H9 (cell line): ENCODE measurements around the gene TOGARAM2. TPM values are rescaled to one million over a fixed set of nuclear protein-coding genes. Genes with fewer than 3 reads are reported as not detected.

ENCODE experiments used
- DNase-seq: peaks from one replicate; pipeline ENCODE4 v3.0.0-alpha.2; 2017
- H2AFZ ChIP-seq: one replicate; pipeline ENCODE4 v1.6.1; 2013; ENCODE audit warnings: mild to moderate bottlenecking, low read length, control low read depth, moderate library complexity
- H2AK5ac ChIP-seq: 2 replicates; pipeline ENCODE4 v1.6.1; 2013; ENCODE audit warnings: low read length, control low read depth, mixed read lengths; ENCODE audit not compliant: insufficient read length
- H2BK120ac ChIP-seq: one replicate; pipeline ENCODE4 v1.6.1; 2013; ENCODE audit warnings: low read depth, mild to moderate bottlenecking, low read length, control low read depth, inconsistent platforms; ENCODE audit not compliant: poor library complexity, severe bottlenecking
- H2BK12ac ChIP-seq: 2 replicates; pipeline ENCODE4 v1.6.1; 2013; ENCODE audit warnings: low read length, control low read depth, mixed read lengths, low read depth; ENCODE audit not compliant: insufficient read length
- H2BK15ac ChIP-seq: 2 replicates; pipeline ENCODE4 v1.6.1; 2013; ENCODE audit warnings: low read depth, low read length, control low read depth
- H2BK20ac ChIP-seq: one replicate; pipeline ENCODE4 v1.6.1; 2013; ENCODE audit warnings: low read depth, mild to moderate bottlenecking, low read length, control low read depth, inconsistent platforms; ENCODE audit not compliant: poor library complexity, severe bottlenecking
- H2BK5ac ChIP-seq: 2 replicates; pipeline ENCODE4 v1.6.1; 2013; ENCODE audit warnings: low read length, control low read depth, mixed read lengths; ENCODE audit not compliant: insufficient read length
- H3K14ac ChIP-seq: 2 replicates; pipeline ENCODE4 v1.6.1; 2013; ENCODE audit warnings: low read length, control low read depth; ENCODE audit not compliant: insufficient read depth
- H3K18ac ChIP-seq: 2 replicates; pipeline ENCODE4 v1.6.1; 2013; ENCODE audit warnings: low read depth, mild to moderate bottlenecking, mixed read lengths, low read length, control low read depth; ENCODE audit not compliant: insufficient read length
- H3K23ac ChIP-seq: 2 replicates; pipeline ENCODE4 v1.6.1; 2013; ENCODE audit warnings: low read length, control low read depth, mixed read lengths, low read depth; ENCODE audit not compliant: insufficient read length
- H3K23me2 ChIP-seq: 2 replicates; pipeline ENCODE4 v1.6.1; 2013; ENCODE audit warnings: low read depth, mild to moderate bottlenecking, mixed read lengths, low read length, control low read depth; ENCODE audit not compliant: insufficient read length, poor library complexity, severe bottlenecking
- H3K27ac ChIP-seq: 2 replicates; pipeline ENCODE4 v1.5.1; 2013; ENCODE audit warnings: low read length, control low read depth, mixed read lengths, low read depth; ENCODE audit not compliant: insufficient read length
- H3K27me3 ChIP-seq: 2 replicates; pipeline ENCODE4 v1.6.1; 2013; ENCODE audit warnings: low read length, control low read depth, inconsistent platforms; ENCODE audit not compliant: insufficient read depth
- H3K4ac ChIP-seq: 2 replicates; pipeline ENCODE4 v1.6.1; 2013; ENCODE audit warnings: low read depth, mild to moderate bottlenecking, control low read depth, inconsistent platforms, low read length, moderate library complexity
- H3K4me1 ChIP-seq: 2 replicates; pipeline ENCODE4 v1.6.1; 2013; ENCODE audit warnings: low read length, control low read depth, inconsistent platforms; ENCODE audit not compliant: insufficient read depth
- H3K4me2 ChIP-seq: 2 replicates; pipeline ENCODE4 v1.6.1; 2013; ENCODE audit warnings: low read length, control low read depth, mixed read lengths; ENCODE audit not compliant: insufficient read length, insufficient read depth
- H3K56ac ChIP-seq: 2 replicates; pipeline ENCODE4 v1.6.1; 2013; ENCODE audit warnings: low read depth, mild to moderate bottlenecking, mixed read lengths, low read length, control low read depth; ENCODE audit not compliant: insufficient read length
- H3K79me1 ChIP-seq: 2 replicates; pipeline ENCODE4 v1.6.1; 2013; ENCODE audit warnings: low read depth, mild to moderate bottlenecking, moderate library complexity, low read length, control low read depth, inconsistent platforms; ENCODE audit not compliant: insufficient read depth, poor library complexity, severe bottlenecking
- H3K79me2 ChIP-seq: 2 replicates; pipeline ENCODE4 v1.6.1; 2013; ENCODE audit warnings: low read length, control low read depth, inconsistent platforms; ENCODE audit not compliant: insufficient read depth
- H3K9ac ChIP-seq: 2 replicates; pipeline ENCODE4 v1.6.1; 2013; ENCODE audit warnings: low read length, control low read depth, mixed read lengths; ENCODE audit not compliant: insufficient read length; ENCODE audit errors: extremely low read depth
- H3K9me3 ChIP-seq: one replicate; pipeline ENCODE4 v1.6.1; 2013; ENCODE audit warnings: low read depth, low read length, inconsistent platforms; ENCODE audit not compliant: control insufficient read depth
- H3T11ph ChIP-seq: one replicate; pipeline ENCODE4 v1.6.1; 2013; ENCODE audit warnings: mild to moderate bottlenecking, low read length, control low read depth, inconsistent platforms
- H4K20me1 ChIP-seq: one replicate; pipeline ENCODE4 v1.6.1; 2013; ENCODE audit not compliant: control insufficient read depth, insufficient read length, insufficient read depth
- H4K5ac ChIP-seq: 2 replicates; pipeline ENCODE4 v1.6.1; 2013; ENCODE audit warnings: low read depth, mild to moderate bottlenecking, mixed read lengths, low read length, control low read depth; ENCODE audit not compliant: insufficient read length
- H4K8ac ChIP-seq: replicated peaks from 2 replicates; pipeline ENCODE4 v1.6.1; 2013; ENCODE audit warnings: low read length, control low read depth, mixed read lengths, low read depth; ENCODE audit not compliant: insufficient read length
- H4K91ac ChIP-seq: 2 replicates; pipeline ENCODE4 v1.6.1; 2013; ENCODE audit warnings: low read depth, mild to moderate bottlenecking, moderate library complexity, mixed read lengths, low read length, control low read depth; ENCODE audit not compliant: insufficient read length
- H3K27ac Mint-ChIP-seq, 3 experiments: 2 replicates in 2 of 3; 3 replicates in 1 of 3; pipeline ENCODE4 v1.8.0; 2020 to 2021; ENCODE audit warnings: mixed read lengths in 3 of 3, mild to moderate bottlenecking in 1 of 3, moderate library complexity in 1 of 3
- H3K27me3 Mint-ChIP-seq: 2 replicates; pipeline ENCODE4 v1.8.0; 2021; ENCODE audit warnings: low read depth, mild to moderate bottlenecking, moderate library complexity, mixed read lengths
- H3K36me3 Mint-ChIP-seq, 3 experiments: 2 replicates in 2 of 3; 3 replicates in 1 of 3; pipeline ENCODE4 v1.8.0; 2020 to 2021; ENCODE audit warnings: low read depth in 3 of 3, mixed read lengths in 3 of 3; ENCODE audit not compliant: insufficient read depth in 1 of 3
- H3K4me1 Mint-ChIP-seq, 2 experiments: 2 replicates each; pipeline ENCODE4 v1.8.0; 2020; ENCODE audit warnings: mixed read lengths in 2 of 2
- H3K4me3 Mint-ChIP-seq, 2 experiments: 2 replicates in 1 of 2; 3 replicates in 1 of 2; pipeline ENCODE4 v1.8.0; 2020 to 2021; ENCODE audit warnings: mild to moderate bottlenecking in 2 of 2, mixed read lengths in 2 of 2, moderate library complexity in 1 of 2
- H3K9me3 Mint-ChIP-seq, 2 experiments: 2 replicates in 1 of 2; 3 replicates in 1 of 2; pipeline ENCODE4 v1.8.0; 2020; ENCODE audit warnings: mild to moderate bottlenecking in 2 of 2, mixed read lengths in 2 of 2, moderate library complexity in 1 of 2
- WGBS: extraction: QIAGEN DNeasy Blood & Tissue Kit; methylation state at CpG from one replicate; pipeline ENCODE4 v1.1.7; 2013; ENCODE audit warnings: missing lambda C conversion rate, low lambda C conversion rate, mixed read lengths; ENCODE audit not compliant: insufficient read length; ENCODE audit errors: extremely low coverage; 5-methylcytosine and 5-hydroxymethylcytosine counted together
- total RNA-seq: library from RNA; stranded (reverse); gene quantifications from 2 replicates; pipeline ENCODE4 v1.2.1, GENCODE V29; 2021
- TF ChIP-seq, protein P1 (sequence below): fragments of 200-600 bp; sonication (generic); conservative IDR thresholded peaks from 3 replicates; pipeline ENCODE4 v1.8.0; 2021; ENCODE audit warnings: antibody characterized with exemption, mild to moderate bottlenecking

TOGARAM2 gene
- total RNA-seq, 1 experiment from 2014 or later, result 0.83 TPM

DNA sequence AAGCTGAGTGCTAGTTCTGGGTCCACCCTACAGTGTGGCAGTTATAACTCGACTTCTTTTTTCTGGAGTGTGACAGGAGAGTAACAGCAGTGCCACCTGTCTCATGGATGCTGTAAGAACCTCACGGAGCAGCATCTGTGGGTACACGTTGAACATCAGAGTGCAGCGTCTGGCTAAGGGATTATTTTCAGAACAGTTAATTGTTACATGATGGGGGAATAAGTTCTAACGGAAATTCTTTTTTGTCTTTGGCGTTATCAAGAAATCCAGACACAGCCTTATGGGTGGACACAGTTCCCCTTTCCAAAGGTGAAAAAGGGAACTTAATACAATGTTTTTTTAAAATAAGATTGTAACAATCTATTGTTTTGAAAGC, 28.3 kb upstream of the TOGARAM2 start:
- Histone ChIP-seq H3K27me3 (no peaks in the 10 kb centered on the region), H2BK120ac (no peak overlapping the region), H3K4me2 (no peak overlapping the region), H3T11ph (no peak overlapping the region), H4K20me1 (no peaks in the 10 kb centered on the region), H3K56ac (no peak overlapping the region), H2BK15ac (no peak overlapping the region), H4K91ac (no peak overlapping the region), H4K8ac (no peak overlapping the region), H3K9ac (no peak overlapping the region), H2BK12ac (no peak overlapping the region), H2BK5ac (no peak overlapping the region), H3K4ac (no peak overlapping the region), H3K14ac (no peak overlapping the region), H2AFZ (no peak overlapping the region), H3K23ac (no peak overlapping the region), H3K79me2 (no peaks in the 10 kb centered on the region), H3K9me3 (peaks cover 9% of the 10 kb centered on the region), H2AK5ac (no peak overlapping the region), H3K79me1 (no peaks in the 10 kb centered on the region), H3K4me1 (peaks cover 6% of the 10 kb centered on the region; the same call in 1 of the 2 replicates), H3K23me2 (no peaks in the 10 kb centered on the region), H3K18ac (no peak overlapping the region), H3K27ac (no peak overlapping the region), H2BK20ac (no peak overlapping the region), H4K5ac (no peak overlapping the region)
- H3K9me3 Mint-ChIP-seq, result peaks cover 14 to 22% of the 10 kb centered on the region in 2 experiments
- no CpG with 5 or more reads among the region's 6 CpGs for WGBS
- H3K27ac Mint-ChIP-seq, result no peak overlapping the region; a peak in 1 of 7 replicates
- no peaks in the 10 kb centered on the region for H3K27me3 Mint-ChIP-seq
- peaks cover 18 to 27% (median 26%) of the 10 kb centered on the region in 3 experiments for H3K36me3 Mint-ChIP-seq
- TF ChIP-seq, protein P1, sequence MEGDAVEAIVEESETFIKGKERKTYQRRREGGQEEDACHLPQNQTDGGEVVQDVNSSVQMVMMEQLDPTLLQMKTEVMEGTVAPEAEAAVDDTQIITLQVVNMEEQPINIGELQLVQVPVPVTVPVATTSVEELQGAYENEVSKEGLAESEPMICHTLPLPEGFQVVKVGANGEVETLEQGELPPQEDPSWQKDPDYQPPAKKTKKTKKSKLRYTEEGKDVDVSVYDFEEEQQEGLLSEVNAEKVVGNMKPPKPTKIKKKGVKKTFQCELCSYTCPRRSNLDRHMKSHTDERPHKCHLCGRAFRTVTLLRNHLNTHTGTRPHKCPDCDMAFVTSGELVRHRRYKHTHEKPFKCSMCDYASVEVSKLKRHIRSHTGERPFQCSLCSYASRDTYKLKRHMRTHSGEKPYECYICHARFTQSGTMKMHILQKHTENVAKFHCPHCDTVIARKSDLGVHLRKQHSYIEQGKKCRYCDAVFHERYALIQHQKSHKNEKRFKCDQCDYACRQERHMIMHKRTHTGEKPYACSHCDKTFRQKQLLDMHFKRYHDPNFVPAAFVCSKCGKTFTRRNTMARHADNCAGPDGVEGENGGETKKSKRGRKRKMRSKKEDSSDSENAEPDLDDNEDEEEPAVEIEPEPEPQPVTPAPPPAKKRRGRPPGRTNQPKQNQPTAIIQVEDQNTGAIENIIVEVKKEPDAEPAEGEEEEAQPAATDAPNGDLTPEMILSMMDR, result no peak; the same call in 2 of the 3 replicates
- DNase-seq, result no peak
- H3K4me1 Mint-ChIP-seq, result peaks cover 27 to 41% of the 10 kb centered on the region in 2 experiments
- H3K4me3 Mint-ChIP-seq, result no peak overlapping the region
